IPS-15b (cell line): Measurements from ENCODE around the gene CCL4.
"Not testable (repeated sequence)": the region's sequence is repeated elsewhere in the genome, so short reads cannot be mapped to it uniquely, and the experiment has no call there.

Experiments
- H3K27me3 ChIP-seq: one replicate; pipeline ENCODE4 v1.6.1; 2013; ENCODE audit warnings: low read length; ENCODE audit not compliant: control insufficient read depth, insufficient read depth
- H3K36me3 ChIP-seq: one replicate; pipeline ENCODE4 v1.6.1; 2013; ENCODE audit warnings: low read length; ENCODE audit not compliant: control insufficient read depth, insufficient read depth
- H3K4me1 ChIP-seq: one replicate; pipeline ENCODE4 v1.6.1; 2013; ENCODE audit warnings: mild to moderate bottlenecking, low read length; ENCODE audit not compliant: control insufficient read depth, insufficient read depth
- H3K4me3 ChIP-seq: one replicate; pipeline ENCODE4 v1.5.1; 2013; ENCODE audit warnings: low read depth, low read length
- H3K9ac ChIP-seq: one replicate; pipeline ENCODE4 v1.6.1; 2013; ENCODE audit warnings: low read depth, mild to moderate bottlenecking, low read length
- H3K9me3 ChIP-seq: one replicate; pipeline ENCODE4 v1.6.1; 2013; ENCODE audit warnings: mild to moderate bottlenecking, low read length; ENCODE audit not compliant: control insufficient read depth, insufficient read depth

CCL4 gene

DNA sequence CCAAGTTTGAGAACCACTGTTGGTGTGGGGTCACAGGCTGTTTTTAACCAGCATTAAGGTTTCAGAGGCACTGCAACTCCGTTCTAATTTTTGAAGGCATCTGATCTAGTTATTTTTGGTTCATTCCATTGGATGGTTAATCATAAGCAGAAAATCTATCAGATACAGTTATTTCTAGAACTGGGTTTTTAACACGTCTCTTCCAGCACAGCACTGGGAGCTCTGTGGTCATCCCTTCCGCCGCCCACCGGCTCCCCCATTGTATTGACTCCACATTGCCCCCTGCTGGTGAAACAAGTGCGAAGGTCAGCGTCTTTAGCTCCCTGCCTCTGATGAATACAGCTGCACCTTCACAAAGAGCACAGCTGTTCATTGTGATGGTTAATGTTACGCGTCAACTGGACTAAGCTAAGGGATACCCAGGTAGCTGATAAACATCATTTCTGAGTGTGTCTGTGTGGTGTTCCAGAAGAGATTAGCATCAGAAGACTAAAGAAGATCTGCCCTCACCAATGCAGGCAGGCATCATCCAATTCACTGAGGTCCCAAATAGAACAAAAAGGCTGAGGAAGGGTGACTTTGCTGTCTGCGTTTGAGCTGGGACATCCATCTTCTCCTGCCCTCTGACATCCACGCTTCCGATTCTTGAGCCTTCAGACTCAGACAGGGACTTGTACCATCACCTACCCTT is 31.1 kb upstream of the CCL4 start:
- H3K4me1 ChIP-seq, result no peaks in the 10 kb centered on the region
- no peaks in the 10 kb centered on the region for H3K36me3 ChIP-seq
- no peak overlapping the region for H3K9ac ChIP-seq
- no peaks in the 10 kb centered on the region for H3K9me3 ChIP-seq
- no peak overlapping the region for H3K4me3 ChIP-seq
- H3K27me3 ChIP-seq, result no peaks in the 10 kb centered on the region

DNA sequence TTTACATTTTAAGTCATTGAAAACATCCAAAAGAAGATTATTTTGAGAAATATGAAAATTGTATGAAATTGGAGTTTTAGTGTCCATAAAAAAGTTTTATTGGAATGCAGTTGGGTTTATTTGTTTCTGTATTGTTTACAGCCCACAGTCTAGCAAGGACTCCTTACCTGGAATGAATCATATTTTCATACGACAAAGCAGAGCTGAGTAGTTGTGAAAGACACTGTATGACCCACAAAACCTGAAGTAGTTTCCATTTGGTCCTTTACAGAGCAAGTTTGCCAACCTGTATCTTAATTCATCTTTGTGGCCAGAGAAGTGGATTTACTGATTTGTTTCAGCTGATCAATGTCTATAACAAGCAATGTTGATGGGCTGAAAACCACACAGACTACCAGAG is 29.3 kb upstream of the CCL4 start:
- Histone ChIP-seq H3K36me3 (no peaks in the 10 kb centered on the region), H3K4me3 (no peak overlapping the region), H3K27me3 (no peaks in the 10 kb centered on the region), H3K9me3 (no peaks in the 10 kb centered on the region), H3K4me1 (no peaks in the 10 kb centered on the region), H3K9ac (no peak overlapping the region)

DNA sequence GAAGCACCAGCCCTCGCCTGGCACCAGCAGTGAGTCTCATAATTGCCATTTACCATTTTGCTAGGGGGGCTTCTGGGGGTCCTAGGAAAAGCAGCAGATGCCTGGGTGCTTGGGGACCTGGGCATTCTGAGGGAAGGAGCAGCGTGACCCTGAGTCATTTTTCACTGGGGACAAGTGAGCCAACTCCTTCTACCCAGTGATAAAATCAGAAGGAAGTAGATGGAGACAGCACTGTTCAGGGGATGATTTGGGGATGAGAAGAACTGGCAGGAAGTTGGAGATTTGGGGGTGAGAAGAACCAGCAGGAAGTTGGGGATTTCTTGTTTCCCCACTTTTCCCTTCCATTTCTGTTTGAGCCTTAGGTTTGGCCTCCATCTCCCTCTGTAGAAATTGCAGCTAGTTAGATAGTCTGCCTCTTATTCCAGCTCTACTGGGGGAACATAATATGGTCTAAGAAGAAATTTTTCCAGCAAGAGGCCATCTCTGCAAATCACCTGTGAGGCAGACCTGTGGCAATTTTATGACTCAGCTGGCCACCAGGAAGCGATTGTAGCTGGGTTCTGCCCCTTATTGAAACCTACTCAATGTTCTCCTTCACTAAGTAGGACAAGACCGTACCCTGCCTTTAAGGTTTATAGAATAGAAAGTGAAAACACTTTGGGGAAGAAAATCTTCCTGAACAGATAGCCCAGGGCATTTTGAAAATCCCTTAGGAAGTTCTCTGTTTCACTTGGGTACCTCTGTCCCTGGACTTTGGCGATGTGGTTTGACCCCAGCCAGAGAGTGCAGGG is 21.8 kb upstream of the CCL4 start:
- H3K4me3 ChIP-seq, H3K4me1 ChIP-seq, H3K27me3 ChIP-seq, H3K36me3 ChIP-seq, H3K9me3 ChIP-seq, H3K9ac ChIP-seq: not testable (repeated sequence)

DNA sequence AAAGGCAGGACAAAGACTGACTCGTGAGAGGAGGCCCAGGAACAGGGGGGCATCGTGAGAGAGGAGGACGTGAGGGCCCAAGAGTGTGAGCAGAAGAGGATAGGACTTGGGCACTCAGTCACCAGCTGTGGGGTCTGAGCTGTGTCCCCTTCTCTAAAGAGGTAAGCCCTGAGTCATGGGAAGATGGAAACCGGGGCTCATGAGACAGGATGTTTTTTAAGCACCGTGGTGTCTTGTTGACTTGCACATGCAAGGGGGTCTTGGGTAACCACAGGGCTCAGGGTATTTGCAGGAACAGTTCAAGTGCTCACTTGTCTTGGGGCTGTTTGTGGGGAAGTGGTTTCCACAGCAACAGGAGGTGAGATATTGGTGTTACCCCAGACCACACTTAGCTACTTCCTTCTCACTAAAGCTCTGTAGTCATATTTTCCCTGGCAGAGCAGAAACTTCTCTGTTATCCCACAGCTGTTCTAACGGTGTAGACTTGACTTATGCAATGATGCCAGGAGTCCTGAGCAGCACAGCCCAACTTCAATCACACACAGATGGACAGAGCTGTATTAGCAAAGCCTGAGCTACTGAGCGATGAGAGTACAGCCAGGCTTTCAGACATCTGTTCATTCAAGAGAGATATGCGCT is 21.0 kb upstream of the CCL4 start:
- H3K9ac ChIP-seq, H3K4me1 ChIP-seq, H3K4me3 ChIP-seq: not testable (repeated sequence)

DNA sequence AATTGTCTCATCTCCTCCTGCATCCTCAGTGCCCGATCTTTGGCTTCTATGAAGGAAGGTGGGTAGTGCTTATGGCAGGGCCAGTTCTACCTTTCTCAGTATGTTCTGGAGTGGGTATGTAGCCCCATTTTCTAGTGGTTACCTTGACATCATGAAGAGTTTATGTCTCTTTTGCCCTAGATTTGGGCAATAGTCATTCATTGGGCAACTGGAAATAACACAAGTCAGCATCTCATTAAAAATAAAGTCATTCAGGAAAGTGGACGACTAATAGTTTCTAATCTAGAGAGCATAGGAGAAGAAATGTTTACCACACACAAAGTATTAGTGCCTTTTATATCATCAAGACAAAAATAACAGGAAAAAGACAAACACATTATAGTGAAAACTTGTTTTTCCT is 19.9 kb upstream of the CCL4 start:
- H3K9me3 ChIP-seq, H3K27me3 ChIP-seq, H3K36me3 ChIP-seq, H3K4me1 ChIP-seq, H3K4me3 ChIP-seq, H3K9ac ChIP-seq: not testable (repeated sequence)

More for the DNA sequence above, 21.0 kb upstream of the CCL4 start:
- H3K36me3 ChIP-seq, H3K9me3 ChIP-seq, H3K27me3 ChIP-seq: not testable (repeated sequence)

DNA sequence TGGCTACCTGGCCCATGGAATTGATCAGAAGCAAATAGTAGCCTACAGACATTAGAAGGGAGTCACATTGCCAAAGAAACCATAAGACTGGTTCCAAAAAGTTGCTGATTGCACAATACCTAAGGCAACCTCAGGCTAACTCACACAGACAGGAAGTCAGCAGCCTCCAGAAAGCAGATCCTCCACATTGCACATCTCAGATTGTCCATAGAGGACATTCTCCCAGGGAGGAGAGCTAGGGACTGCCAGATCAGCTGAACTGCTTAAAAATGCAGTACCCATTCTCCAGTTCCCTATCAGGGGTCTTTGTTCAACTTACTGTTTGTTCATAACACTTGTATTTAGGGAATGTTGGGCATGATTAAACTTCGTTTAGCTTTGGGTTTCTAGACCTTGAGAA is 17.9 kb upstream of the CCL4 start:
- no peaks in the 10 kb centered on the region for H3K9me3 ChIP-seq
- H3K9ac ChIP-seq, result no peak overlapping the region
- H3K4me3 ChIP-seq, result no peak overlapping the region
- no peaks in the 10 kb centered on the region for H3K36me3 ChIP-seq
- H3K4me1 ChIP-seq, result no peaks in the 10 kb centered on the region
- no peaks in the 10 kb centered on the region for H3K27me3 ChIP-seq

DNA sequence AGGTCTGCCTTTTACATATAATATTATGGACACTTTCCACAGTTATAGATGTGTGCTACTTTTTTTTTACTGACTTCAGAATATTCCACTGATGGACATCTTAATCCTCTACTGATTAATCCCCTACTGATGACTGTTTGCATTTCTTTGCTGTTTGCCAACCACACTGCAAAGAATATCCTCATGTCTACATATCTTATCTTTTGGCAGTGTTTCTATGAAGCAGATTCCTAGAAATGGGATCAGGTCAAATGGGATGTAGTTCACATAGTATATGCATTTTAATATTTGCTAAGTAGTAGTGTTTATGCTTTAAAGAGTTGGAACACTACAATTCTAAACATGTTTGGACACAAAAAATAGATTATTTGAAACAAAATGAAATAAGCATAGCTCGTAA is 16.8 kb upstream of the CCL4 start:
- no peak overlapping the region for H3K4me3 ChIP-seq
- no peaks in the 10 kb centered on the region for H3K36me3 ChIP-seq
- H3K9me3 ChIP-seq, result no peaks in the 10 kb centered on the region
- H3K27me3 ChIP-seq, result no peaks in the 10 kb centered on the region
- H3K4me1 ChIP-seq, result no peaks in the 10 kb centered on the region
- no peak overlapping the region for H3K9ac ChIP-seq

DNA sequence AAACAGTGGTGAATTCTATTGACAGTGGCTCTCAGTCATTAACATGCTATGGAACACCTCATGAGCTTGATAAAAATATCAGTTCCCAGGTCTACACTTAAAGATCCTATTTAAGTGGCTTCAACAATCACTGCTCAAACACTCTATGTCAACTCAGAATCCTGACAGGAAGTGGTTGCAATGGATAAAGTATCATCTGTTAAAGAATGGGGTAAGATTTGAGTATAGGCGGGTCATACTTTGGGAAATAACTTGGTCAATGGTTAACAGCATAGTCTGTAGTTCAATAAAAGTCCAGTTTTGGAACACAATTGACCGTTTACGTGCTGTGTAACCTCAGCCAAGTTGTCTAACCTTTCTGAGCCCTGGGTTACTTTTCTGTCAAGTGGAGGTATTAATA is 16.2 kb upstream of the CCL4 start:
- not testable (repeated sequence) for H3K27me3 ChIP-seq, H3K4me3 ChIP-seq, H3K9ac ChIP-seq, H3K36me3 ChIP-seq, H3K9me3 ChIP-seq, H3K4me1 ChIP-seq

DNA sequence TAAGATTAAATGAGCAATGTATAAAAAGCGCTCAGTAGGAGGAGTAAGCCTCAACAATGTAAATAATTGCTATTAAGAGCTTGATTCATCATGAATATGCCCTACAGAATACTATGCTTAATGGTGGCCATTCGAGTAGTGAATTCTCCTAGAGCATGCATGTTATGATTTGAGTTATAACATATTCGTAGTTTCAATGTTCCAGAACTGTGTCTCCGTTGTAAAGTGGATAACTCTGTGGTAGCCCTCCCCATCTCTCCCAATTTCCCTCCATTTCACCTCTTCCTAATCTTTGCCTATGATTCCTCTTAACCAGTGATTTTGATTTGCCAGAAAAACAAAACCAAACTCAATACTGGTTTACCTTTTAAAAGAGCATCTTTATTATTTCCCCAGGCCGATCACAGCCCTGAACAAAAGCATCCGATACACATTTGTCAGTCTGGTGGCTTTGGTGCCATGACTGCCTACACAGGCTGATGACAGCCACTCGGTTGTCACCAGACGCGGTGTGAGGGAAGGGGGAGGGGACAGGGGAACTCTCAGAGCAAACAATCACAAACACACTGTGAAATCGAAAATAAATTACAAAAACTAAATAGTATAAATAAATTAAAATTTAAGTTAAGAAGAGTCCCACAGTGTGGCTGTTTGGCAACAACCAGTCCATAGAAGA is 15.6 kb upstream of the CCL4 start:
- not testable (repeated sequence) for H3K4me1 ChIP-seq, H3K36me3 ChIP-seq, H3K27me3 ChIP-seq, H3K4me3 ChIP-seq, H3K9me3 ChIP-seq, H3K9ac ChIP-seq

DNA sequence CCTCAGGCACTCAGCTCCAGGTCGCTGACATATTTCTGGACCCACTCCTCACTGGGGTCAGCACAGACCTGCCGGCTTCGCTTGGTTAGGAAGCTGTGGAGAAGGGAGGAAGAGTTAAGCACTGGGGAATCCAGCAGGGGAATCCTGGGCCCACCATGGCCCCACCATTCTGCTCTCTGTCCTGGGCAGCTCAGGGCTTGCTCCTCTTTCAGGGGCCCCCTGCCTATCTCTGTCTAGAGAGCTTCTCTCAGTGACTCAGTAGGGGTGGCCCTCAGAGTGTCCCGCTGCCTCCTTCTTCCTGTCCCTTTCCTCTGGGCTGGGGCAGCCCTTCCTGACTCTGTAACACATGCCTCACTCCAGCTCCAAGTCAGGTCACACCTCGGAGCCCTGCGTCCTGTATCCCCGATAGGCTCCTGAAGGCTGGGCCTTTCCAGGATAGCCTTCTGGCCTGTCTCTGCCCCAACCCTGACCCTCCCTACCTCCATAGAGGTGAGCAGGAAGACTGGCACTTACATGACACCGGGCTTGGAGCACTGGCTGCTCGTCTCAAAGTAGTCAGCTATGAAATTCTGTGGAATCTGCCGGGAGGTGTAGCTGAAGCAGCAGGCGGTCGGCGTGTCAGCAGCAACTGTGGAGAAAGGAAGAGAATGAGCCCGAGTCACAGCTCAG is 14.8 kb upstream of the CCL4 start:
- H3K36me3 ChIP-seq, result no peaks in the 10 kb centered on the region

DNA sequence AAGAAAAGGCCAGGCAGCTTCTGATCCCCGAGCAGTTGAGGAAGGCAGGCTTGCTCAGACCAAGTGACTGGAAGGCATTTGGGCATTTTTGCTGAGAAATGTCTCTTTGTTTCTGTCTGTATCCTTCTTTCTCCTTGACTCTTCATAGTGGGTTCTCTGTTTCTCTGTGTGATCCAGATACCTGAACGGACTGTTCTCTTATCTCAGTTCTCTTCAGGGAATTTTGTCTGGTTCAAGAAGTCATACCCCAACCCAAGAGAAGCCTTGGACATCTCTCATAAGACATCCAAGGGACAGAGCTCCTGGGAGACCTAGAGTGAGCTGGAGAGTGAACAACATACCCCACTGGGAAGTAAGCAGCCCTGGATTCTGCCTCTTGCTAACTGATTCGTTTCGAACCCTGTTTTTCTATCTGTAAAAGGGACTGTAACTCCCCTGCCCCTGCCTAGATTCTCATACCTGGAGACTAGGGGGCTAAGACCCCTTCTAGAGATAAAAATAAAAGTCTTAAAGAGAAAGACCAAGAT is 14.2 kb upstream of the CCL4 start:
- Histone ChIP-seq H3K4me1 (no peaks in the 10 kb centered on the region), H3K4me3 (no peak overlapping the region)

More for the DNA sequence above, 14.8 kb upstream of the CCL4 start:
- no peaks in the 10 kb centered on the region for H3K4me1 ChIP-seq
- H3K9me3 ChIP-seq, result no peaks in the 10 kb centered on the region
- H3K4me3 ChIP-seq, result no peak overlapping the region
- no peak overlapping the region for H3K9ac ChIP-seq
- no peaks in the 10 kb centered on the region for H3K27me3 ChIP-seq

More for the DNA sequence above, 14.2 kb upstream of the CCL4 start:
- H3K36me3 ChIP-seq, result no peaks in the 10 kb centered on the region
- H3K27me3 ChIP-seq, result no peaks in the 10 kb centered on the region
- no peaks in the 10 kb centered on the region for H3K9me3 ChIP-seq
- no peak overlapping the region for H3K9ac ChIP-seq
